Thoracic aorta (tissue), 2 donors: Measurements from ENCODE around the gene PCNX2. TPM values are rescaled to one million over a fixed set of nuclear protein-coding genes. Genes with fewer than 3 reads are reported as not detected.

Experiments used
- ATAC-seq: fragments of 150-250 bp; one replicate; pipeline ENCODE4 v1.8.0; 2017; ENCODE audit warnings: low read depth; ENCODE audit not compliant: insufficient number of reproducible peaks, low FRiP score
- DNase-seq: peaks from one replicate; pipeline ENCODE4 v3.0.0-alpha.2; 2020; ENCODE audit warnings: low spot score
- H3K27ac ChIP-seq, 2 donors: fragments of 200-600 bp; sonication (generic); 1 replicate in 1 of 2; 2 replicates in 1 of 2; pipeline ENCODE4 v1.5.1; 2016; ENCODE audit warnings: mild to moderate bottlenecking in 2 of 2, moderate library complexity in 2 of 2
- H3K27me3 ChIP-seq: fragments of 200-600 bp; sonication (generic); replicated peaks from 2 replicates; pipeline ENCODE4 v1.6.0; 2016; ENCODE audit warnings: mild to moderate bottlenecking; ENCODE audit not compliant: insufficient read depth
- H3K36me3 ChIP-seq: fragments of 200-600 bp; sonication (generic); one replicate; pipeline ENCODE4 v1.5.1; 2016
- H3K4me1 ChIP-seq, 2 donors: fragments of 200-600 bp; sonication (generic); 1 replicate in 1 of 2; 2 replicates in 1 of 2; pipeline versions ENCODE4 v1.5.1 to v1.6.0; 2016; ENCODE audit warnings: low read depth in 2 of 2, mild to moderate bottlenecking in 1 of 2; ENCODE audit not compliant: control insufficient read depth in 1 of 2
- H3K4me3 ChIP-seq: fragments of 200-600 bp; sonication (generic); 2 replicates; pipeline ENCODE4 v1.5.1; 2016; ENCODE audit warnings: mild to moderate bottlenecking
- H3K9me3 ChIP-seq: fragments of 200-600 bp; sonication (generic); 2 replicates; pipeline ENCODE4 v1.5.1; 2016
- CTCF ChIP-seq: fragments of 200-600 bp; sonication (generic); IDR thresholded peaks from one replicate; pipeline ENCODE4 v1.5.1; 2019; ENCODE audit warnings: antibody characterized with exemption
- total RNA-seq, 2 donors: library from RNA; depleted of rRNA; stranded (reverse); fragments of >200 nt; gene quantifications; one replicate each; pipeline versions ENCODE4 v1.1.0 to v1.2.3, GENCODE V29; 2016

PCNX2 gene
- total RNA-seq, 2 donors from 2014 or later = 13.6 to 14.8 TPM

- Histone ChIP-seq H3K27me3 (no peaks in the 10 kb centered on the region), H3K27ac (no peak overlapping the region), H3K36me3 (no peaks in the 10 kb centered on the region), H3K4me1 (no peaks in the 10 kb centered on the region), H3K9me3 (no peaks in the 10 kb centered on the region), H3K4me3 (no peak overlapping the region)
- no peak for DNase-seq
- TF ChIP-seq CTCF = no peak
- ATAC-seq = no peak
Observed at GRCh38 chr1:233080286-233080685, 215.2 kb downstream of the PCNX2 start.

GRCh38 chr1:233079574-233079973, 216.0 kb downstream of the PCNX2 start:
- TF ChIP-seq CTCF = no peak
- DNase-seq = no peak
- no peaks in the 10 kb centered on the region for H3K27me3 ChIP-seq
- H3K27ac ChIP-seq = no peak overlapping the region
- no peaks in the 10 kb centered on the region for H3K4me1 ChIP-seq
- H3K9me3 ChIP-seq = no peaks in the 10 kb centered on the region
- H3K4me3 ChIP-seq = no peak overlapping the region
- no peaks in the 10 kb centered on the region for H3K36me3 ChIP-seq
- ATAC-seq = no peak

- ATAC-seq (no peak), DNase-seq (no peak)
- H3K9me3 ChIP-seq = peaks cover 3% of the 10 kb centered on the region
- H3K27ac ChIP-seq = no peak overlapping the region
- no peaks in the 10 kb centered on the region for H3K36me3 ChIP-seq
- no peaks in the 10 kb centered on the region for H3K4me1 ChIP-seq
- no peak for TF ChIP-seq CTCF
- no peak overlapping the region for H3K4me3 ChIP-seq
- no peaks in the 10 kb centered on the region for H3K27me3 ChIP-seq
Observed at GRCh38 chr1:233078396-233078795, 217.1 kb downstream of the PCNX2 start.

GRCh38 chr1:233075915-233076295, 219.6 kb downstream of the PCNX2 start:
- no peak overlapping the region for H3K27ac ChIP-seq

GRCh38 chr1:233066087-233066486, 229.4 kb downstream of the PCNX2 start:
- Histone ChIP-seq H3K27ac (no peak overlapping the region), H3K9me3 (no peaks in the 10 kb centered on the region), H3K27me3 (no peaks in the 10 kb centered on the region), H3K4me1 (no peaks in the 10 kb centered on the region), H3K36me3 (no peaks in the 10 kb centered on the region), H3K4me3 (no peak overlapping the region)
- ATAC-seq = no peak
- no peak for DNase-seq
- no peak for TF ChIP-seq CTCF

More at GRCh38 chr1:233075915-233076295, 219.6 kb downstream of the PCNX2 start:
- H3K9me3 ChIP-seq = peaks cover 4% of the 10 kb centered on the region
- H3K4me3 ChIP-seq = no peak overlapping the region
- no peaks in the 10 kb centered on the region for H3K4me1 ChIP-seq
- ATAC-seq (no peak), DNase-seq (no peak)
- no peak for TF ChIP-seq CTCF
- no peaks in the 10 kb centered on the region for H3K36me3 ChIP-seq
- H3K27me3 ChIP-seq = no peaks in the 10 kb centered on the region
